GM21528 (cell line): ENCODE measurements around the gene RNF5.
"Not testable (repeated sequence)": the region's sequence is repeated elsewhere in the genome, so short reads cannot be mapped to it uniquely, and the experiment has no call there.

Experiments used
- ATAC-seq: cut with Tn5 transposase; IDR thresholded peaks from one replicate; pipeline ENCODE4 v1.9.1; 2021; ENCODE audit warnings: mild to moderate bottlenecking, moderate library complexity; ENCODE audit not compliant: unreplicated experiment, low FRiP score

RNF5 gene

DNA sequence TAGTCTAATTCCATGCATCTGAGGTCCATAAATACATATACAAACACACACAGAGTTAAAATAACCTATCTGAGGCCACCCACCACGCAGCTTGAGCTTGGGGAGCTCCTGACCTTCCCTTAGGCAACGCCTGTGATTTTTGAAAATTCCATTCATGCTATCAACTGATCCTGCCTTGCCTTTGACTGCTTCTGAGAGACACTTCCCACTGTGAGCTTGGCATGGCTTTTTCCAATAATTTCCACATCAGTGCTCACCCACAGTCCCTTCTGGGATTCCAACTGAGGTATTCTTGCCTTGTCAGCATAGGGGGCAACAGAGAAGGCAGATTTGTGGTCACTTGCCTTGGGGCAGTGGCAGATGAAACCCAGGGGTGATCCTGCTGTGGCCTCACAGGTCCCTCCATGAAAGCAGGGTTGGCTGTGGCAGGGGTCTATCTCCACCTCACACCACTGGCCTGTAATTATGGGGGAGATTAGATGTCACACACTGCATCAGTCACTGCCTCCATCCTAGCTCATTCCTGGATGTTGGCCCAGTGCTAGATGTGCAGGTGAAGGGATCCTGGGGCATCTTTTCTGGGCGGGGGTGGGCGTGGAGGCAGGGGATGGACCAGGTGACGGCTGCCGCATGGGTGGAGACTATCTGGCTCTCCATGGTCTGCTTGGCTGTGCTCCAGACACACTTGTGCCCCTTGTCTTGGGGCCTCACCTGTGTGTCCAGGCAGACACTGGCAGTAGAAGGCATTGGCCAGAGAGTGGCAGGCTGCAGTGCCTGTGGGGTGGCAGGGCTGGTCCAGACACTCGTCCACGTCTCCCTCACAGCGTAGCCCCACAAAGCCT, 25.4 kb downstream of the RNF5 start:
- no peak for ATAC-seq

DNA sequence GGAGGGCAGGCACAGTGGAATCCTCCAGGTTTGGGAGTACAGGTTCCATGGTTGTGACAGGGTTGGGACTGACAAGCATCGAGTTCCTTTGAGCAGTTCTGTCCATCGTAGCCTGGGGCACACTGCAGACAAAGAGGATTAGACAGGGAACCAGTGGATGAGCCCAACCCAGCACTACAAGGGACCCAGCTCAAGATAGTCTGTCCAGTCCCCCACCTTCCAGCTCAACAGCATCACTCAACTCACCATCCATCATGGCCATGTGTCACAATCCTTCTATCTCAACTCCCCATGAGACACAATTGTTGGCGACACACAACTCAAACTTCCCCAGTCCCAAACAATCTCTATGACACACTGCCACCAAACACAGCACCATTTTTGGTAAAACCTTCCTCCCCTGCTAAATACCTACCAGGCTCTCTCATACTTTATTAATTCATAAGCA, 26.1 kb downstream of the RNF5 start:
- no peak for ATAC-seq

DNA sequence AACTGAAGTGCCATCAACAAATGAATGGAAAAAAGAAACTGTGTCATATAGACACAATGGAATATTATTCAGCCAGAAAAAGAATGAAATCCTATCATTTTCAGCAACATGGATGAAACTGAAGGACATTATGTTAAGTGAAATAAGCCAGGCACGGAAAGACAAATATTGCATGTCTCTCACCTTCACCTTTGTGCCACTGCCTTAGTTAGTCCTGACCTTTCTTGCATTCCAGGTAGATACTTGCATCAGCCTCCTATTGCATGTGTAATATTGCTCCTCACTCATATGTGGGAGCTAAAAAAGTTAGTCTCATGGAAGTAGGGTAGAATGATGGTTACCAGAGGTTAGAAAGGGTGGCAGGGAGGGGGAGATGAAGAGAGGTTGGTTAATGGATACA, 30.8 kb downstream of the RNF5 start:
- no peak for ATAC-seq

DNA sequence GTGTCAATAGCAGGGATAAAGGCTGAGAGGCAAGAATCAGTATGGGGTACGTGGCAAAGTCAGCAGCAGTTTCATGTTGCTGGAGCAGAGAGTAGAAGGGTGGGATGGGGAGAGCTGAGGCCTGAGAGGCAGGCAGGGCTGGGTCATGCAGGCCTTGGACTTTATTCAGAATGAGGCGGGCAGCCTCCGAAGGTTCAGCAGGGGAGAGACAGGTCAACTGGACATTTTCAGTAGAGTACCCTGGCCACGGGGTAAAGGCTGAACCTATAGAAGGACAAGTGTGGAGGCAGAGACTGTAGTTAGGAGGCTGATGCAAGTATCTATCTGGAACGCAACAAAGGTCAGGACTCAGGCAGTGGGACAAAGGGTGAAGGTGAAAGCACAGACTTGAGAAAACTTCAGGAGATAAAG, 32.0 kb downstream of the RNF5 start:
- ATAC-seq: no peak

DNA sequence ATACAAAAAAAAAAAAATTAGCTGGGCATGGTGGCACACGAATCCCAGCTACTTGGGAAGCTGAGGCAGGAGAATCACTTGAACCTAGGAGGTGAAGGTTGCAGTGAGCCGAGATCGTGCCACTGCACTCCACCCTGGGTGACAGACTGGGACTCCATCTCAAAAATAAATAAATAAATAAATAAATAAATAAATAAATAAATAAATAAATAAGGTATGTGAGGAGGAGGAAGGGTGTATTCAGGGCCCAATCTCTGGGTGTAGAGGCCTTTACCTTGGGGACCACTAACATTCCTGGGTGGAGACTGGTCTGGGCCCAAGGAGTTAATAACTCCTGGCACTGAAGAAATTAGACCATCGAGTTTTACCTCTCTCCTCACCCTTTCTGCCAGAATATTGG, 33.2 kb downstream of the RNF5 start:
- not testable (repeated sequence) for ATAC-seq

DNA sequence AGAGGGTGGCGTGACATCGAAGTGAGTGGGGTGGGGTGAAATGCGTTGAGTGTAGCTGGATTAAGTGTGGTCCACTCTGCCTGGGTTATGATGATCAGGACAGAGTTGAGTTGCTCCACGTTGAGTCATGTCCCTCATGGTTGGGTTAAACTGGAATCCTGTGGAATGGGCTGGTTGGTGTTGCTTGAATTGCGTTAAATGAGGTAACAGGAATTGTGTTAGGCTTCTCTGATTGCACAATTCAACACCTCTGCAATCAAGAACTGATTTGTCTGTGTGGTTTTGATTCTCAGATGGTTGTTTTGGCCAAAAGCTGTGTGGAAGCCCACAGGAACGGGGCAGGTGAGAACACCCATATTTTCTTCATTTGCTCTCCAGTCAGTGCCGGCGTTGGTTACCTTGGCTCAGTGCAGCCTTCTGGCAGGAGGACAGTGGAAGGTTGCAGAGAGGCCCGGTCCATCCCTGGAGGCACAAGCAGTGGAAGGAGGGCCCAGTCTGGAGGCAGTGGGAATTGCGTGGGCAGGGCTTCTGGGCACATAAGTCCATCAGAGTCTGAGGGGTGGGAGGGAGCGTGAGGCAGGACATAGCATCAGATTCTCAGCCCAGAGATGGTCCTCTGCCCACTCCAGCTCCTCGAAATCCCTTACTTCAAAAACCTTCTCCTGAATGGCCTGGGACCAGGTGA, 34.0 kb downstream of the RNF5 start:
- no peak for ATAC-seq

DNA sequence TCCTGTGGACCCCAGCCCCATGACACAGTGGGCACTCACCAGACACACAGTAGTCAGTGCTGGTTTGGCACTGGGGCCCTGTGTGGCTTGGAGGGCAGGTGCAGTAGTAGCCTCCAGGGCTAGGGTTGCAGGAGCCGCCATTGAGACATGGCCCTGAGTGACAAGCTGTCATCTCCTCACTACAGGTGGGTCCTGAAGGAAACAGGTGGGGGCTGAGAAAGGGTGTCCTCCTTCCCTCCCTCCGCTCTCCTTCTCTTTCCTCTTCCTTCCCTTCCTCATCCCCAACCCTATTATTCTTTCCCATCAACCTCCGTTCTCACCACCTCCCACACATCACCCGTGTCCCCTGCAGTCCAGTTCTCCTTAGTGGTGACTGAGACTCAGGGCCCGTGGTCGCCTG, 35.4 kb downstream of the RNF5 start:
- no peak for ATAC-seq

DNA sequence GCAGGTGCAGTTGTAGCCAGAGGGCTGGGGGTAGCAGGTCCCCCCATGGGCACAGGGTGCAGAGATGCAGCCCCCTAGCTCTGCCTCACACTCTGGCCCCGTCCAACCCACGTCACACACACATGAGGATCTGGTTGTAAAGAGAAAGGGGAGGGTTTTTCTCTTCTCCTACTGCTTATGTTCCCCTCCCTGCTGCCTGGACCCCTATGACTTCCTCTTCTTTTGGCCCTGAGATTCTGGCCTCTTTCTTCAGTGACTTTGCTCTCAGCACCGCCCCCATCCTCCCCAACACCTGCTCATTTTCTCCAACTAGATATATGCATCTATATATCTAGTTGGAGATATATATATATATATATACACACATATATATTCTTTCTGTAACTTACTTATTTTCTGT, 35.9 kb downstream of the RNF5 start:
- no peak for ATAC-seq

DNA sequence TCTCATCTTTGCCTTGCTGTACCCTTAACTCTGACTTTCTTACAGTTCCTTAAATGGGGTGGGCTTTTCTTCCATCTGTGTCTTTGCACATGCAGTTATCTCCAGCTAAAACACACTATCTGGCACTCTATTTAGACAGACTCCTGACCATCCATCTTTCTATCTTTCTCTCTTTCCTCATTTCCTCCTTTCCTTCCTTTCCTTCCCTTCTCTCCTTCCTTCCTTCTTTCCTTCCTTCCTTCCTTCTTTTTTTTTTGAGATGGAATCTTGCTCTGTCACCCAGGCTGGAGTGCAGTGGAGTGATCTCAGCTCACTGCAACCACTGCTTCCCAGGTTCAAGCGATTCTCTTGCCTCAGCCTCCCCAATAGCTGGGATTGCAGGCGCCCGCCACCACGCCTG, 37.4 kb downstream of the RNF5 start:
- ATAC-seq: no peak

DNA sequence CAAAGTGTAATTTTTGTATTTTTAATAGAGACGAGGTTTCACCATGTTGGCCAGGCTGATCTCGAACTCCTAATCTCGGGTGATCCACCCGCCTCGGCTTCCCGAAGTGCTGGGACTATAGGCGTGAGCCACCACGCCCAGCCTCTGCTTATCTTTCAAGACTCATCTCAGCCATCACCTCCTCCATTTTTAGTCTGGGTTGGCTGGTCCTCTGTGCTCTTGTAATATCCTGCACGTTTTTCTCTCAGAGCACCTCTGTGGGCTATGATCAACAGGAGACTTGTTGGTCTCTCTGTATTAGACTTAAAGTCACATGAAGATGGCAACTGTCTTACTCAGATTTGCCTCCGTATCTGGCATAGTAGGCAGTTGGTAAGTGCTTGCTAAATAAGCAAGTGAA, 38.1 kb downstream of the RNF5 start:
- no peak for ATAC-seq

DNA sequence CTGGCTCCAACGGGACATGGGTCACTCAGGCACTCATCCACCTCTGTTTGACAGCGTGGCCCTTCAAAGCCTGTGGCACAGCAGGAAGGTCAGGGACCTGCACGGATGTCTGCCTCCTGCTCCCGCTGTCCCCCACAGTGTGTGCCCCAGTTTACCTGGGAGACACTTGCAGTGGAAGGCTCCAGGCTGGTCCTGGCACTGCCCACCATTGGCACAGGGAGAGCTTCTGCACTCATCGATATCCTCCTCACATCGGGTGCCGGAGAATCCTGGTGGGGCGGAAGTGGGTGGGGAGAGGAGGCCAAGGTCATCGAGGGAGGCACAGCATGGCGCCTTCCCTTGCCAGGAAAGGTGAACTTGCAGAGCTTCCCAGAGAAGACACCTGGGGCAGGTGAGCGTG, 38.8 kb downstream of the RNF5 start:
- ATAC-seq: no peak

DNA sequence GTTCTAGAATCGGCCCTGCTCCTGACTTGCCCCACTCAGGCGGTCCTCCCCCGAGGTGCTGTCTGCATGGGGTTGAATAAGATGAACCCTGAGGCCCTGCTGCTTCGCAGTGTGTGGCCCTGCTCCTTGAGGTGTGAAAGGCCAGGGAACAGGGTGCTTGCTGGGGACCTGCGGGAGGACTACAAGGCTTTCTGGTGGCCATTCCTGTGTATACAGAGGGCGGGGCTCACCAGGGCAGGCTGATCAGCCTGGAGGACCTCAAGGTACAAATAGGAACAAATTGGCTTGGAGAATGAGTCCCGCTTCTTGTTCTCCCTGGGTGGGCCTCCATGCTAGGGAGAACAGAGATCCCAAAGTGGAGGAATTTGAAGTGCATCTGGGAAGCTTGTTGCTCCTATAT, 40.0 kb downstream of the RNF5 start:
- no peak for ATAC-seq

DNA sequence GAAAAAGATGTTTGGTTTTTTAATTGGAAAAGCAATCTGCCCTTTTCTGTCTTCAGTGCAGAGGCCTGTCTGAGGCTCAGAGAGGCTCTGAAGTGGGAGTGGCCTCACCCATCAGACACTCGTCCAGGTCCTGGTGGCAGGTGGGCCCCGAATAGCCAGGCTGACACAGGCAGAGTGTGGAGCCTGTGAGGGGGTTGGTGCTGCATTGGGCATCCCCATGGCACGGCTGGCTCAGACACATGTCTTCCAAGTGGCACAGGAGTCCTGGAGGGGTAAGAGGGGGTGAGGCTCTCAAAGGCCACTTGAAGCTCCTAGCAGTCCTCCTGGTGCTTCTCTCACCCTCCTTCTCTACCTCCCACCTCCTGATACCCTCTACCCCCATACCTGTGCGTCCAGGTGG, 41.8 kb downstream of the RNF5 start:
- ATAC-seq: no peak

DNA sequence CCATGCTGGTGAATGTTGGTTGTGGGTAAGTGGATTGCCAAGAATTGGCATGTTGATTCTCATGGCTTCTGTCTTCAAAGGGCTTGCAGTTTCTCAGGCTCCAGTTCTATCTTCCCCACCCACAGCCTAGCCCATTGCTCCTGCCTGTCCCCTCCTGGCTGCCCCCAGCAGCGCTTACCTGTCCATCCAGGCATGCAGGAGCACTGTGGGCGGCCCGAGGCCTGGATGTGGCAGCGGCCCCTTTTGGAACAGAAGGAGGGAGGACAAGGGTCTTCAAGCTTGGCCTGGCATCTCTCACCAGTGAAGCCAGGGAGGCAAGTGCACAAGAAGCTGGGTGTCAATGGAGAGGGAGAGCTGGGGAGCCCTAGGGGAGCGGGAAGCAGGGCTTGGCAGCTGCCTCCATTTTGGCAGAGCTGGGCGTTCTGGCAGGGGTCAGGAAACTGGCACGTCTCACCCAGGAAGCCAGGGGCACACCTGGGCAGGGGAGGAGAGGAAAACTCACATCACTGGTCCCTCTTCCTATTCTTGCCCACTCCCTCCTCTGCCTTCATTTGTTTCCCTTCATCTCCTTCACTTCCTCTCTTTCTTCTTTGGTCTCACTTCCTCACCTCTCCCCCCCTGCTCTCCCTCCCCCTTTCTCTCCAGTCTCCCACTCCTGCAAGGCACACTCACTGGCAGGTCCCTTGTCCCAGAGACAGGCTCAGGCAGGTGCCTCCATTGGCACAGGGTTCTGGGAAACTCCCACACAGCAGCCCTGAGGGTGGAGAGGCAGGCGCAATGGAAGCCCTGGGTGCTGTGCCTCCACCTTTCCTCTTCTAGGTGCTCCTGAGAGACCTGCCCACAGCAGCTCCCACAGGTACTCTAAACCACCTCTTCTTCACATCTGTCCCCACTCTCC, 44.4 kb downstream of the RNF5 start:
- no peak for ATAC-seq

DNA sequence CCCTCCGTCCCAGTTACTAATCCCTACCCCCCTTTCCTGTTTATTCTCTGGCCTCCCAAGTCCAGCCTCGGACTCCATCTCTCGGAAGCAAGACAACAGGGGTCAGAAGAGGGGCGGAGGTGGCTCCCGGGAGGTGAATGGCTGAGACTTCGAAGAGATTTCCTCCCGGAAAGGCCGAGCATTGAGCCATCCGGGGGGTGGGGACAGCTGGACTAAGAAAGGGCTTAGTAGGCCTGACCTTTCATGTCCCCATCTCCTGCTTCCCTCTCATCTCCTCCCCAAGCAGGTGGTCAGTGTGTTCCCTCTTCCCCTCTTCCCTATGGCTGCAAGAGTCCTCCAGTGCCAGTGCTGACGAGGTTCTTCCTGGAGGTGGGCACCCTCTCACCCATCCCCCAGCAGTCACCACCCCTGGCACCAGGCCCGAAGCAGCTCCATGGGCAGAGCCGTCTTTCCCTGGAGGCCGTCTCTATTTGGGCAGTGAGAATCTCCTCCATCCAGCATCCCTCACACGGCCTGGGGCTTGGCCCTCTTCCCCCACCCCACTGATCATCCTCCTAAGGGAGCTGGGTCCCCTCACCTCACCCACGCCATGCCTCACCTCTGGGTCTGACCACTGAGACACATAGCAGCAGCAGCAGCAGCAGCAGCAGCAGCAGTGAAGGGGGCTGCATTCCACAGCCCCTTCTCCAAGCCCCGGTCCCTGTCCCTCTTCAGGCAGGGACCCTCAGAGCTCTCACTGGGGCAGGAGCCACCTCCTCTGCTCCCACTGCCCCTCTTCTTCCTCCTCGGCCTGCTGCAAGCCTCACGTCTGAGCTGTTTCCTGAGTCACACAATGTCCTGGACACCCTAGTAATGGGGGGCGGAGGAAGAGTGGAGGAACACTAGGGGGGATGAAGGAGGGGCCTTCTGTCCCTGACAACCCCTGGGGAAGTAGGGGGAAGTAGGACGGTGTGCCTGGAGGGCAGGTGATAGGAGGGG, 45.3 kb downstream of the RNF5 start, which contains the start of gene NOTCH4:
TSS of gene NOTCH4 (minus strand) at position 810 of the 978 bp plus-strand sequence. CDS start at position 671, 139 bp downstream.
- ATAC-seq: no peak

DNA sequence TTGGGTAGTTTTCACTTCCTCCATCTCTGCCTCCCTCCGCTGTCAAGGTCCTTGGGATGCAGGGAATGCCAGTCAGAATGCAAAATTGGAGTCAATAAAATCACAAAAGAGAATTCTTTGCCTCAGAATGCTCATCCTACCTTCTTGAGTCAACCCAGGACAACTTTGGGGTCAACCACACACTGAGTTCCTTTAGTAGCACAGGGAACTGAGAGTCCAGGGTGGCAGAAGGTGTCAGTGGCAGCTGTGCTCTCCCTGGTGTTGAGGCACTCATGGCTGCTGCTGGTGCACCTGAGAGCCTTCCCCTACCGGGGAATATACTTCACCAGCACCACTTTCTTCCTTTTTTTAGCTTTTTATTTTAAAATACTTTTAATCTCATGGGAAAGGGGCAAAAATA, 46.5 kb downstream of the RNF5 start:
- no peak for ATAC-seq

DNA sequence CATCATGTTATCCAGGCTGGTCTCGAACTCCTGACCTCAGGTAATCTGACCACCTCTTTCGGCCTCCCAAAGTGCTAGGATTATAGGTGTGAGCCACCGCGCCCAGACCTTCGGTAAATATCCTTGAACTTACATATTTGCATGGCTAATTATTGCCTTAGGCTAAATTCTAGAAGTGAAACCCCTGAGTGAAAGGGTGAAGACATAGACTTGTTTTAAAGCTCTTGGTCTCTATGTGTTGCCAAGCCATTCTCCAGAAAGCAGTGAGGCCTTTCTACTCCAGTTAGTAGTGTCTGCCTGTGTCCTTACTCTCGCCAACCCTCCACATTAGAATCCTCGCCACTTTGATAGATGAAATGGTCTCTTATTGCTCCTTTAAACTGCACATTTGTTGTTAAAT, 48.2 kb downstream of the RNF5 start:
- no peak for ATAC-seq
